Stimulated activated naive CD4-positive, alpha-beta T cell (primary cell): ENCODE results near the gene TBC1D20.
"Not testable (repeated sequence)": the region's sequence is repeated elsewhere in the genome, so short reads cannot be mapped to it uniquely, and the experiment has no call there.

Experiments used
- DNase-seq, 6 experiments: peaks; one replicate each; lab custom pipeline; 2025; lab: John Stamatoyannopoulos, UW

TBC1D20 gene

GRCh38 chr20:462199-462991 lies at the start of gene TBC1D20:
Gene TBC1D20 (minus strand): TSS chr20:462533. CDS start chr20:462405, 128 bp downstream.
- peak; percentile 78 to 89 (median 82) for DNase-seq

- DNase-seq = not testable (repeated sequence)
Measured at GRCh38 chr20:510328-511057, 48.2 kb upstream of the TBC1D20 start.

- DNase-seq = not testable (repeated sequence)
Measured at GRCh38 chr20:508364-508787, 46.0 kb upstream of the TBC1D20 start.

GRCh38 chr20:507761-508332 lies 45.5 kb upstream of the TBC1D20 start:
- no peak for DNase-seq

GRCh38 chr20:507006-507758 lies 44.8 kb upstream of the TBC1D20 start:
- DNase-seq = no peak

GRCh38 chr20:504632-505075 lies 42.3 kb upstream of the TBC1D20 start:
- DNase-seq = no peak

GRCh38 chr20:503048-503737 lies 40.9 kb upstream of the TBC1D20 start:
- DNase-seq = no peak

GRCh38 chr20:497979-498378 lies 35.6 kb upstream of the TBC1D20 start:
- no peak for DNase-seq

GRCh38 chr20:496126-496696 lies 33.9 kb upstream of the TBC1D20 start:
- DNase-seq = no peak

- no peak for DNase-seq
Measured at GRCh38 chr20:492159-492558, 29.8 kb upstream of the TBC1D20 start.

- DNase-seq = no peak
Measured at GRCh38 chr20:487655-488054, 25.3 kb upstream of the TBC1D20 start.

GRCh38 chr20:483815-484644 lies 21.7 kb upstream of the TBC1D20 start:
- DNase-seq = no peak

- peak in 1 of 6 experiments; percentile 13 for DNase-seq
Measured at GRCh38 chr20:481167-481566, 18.8 kb upstream of the TBC1D20 start.

GRCh38 chr20:480044-480443 lies 17.7 kb upstream of the TBC1D20 start:
- DNase-seq = no peak

GRCh38 chr20:479487-479886 lies 17.2 kb upstream of the TBC1D20 start:
- no peak for DNase-seq

GRCh38 chr20:478949-479429 lies 16.7 kb upstream of the TBC1D20 start:
- peak in 4 of 6 experiments; percentile 4 to 73 (median 58) for DNase-seq

- DNase-seq = no peak
Measured at GRCh38 chr20:478010-478948, 15.9 kb upstream of the TBC1D20 start.

- not testable (repeated sequence) for DNase-seq
Measured at GRCh38 chr20:476561-477249, 14.4 kb upstream of the TBC1D20 start.
